Activated CD8-positive, alpha-beta memory T cell treated with anti-CD3 and anti-CD28 coated beads, Interleukin-2, amount 10 ng/mL, durations not matched to agents 7 days and 5 days (primary cell): ENCODE measurements around the gene CREB5. TPM values are rescaled to one million over a fixed set of nuclear protein-coding genes. Genes with fewer than 3 reads are reported as not detected.

Source experiments
- ATAC-seq: fragments of 150-1000 bp; cut with Tn5 transposase; one replicate; pipeline ENCODE4 v1.10.0; 2021; ENCODE audit warnings: moderate library complexity
- CTCF ChIA-PET: fragments of 350-600 bp; sonication (Branson Sonifier 250); formaldehyde crosslinking; loops from one replicate; lab custom pipeline; 2021; ENCODE audit warnings: antibody characterized with exemption; lab: Charles Lee
- DNase-seq: peaks from one replicate; pipeline ENCODE4 v3.0.0-alpha.2; 2020
- H3K27ac Mint-ChIP-seq: one replicate; pipeline ENCODE4 v1.8.0; 2021; ENCODE audit warnings: mild to moderate bottlenecking, mixed read lengths
- H3K27me3 Mint-ChIP-seq: one replicate; pipeline ENCODE4 v1.8.0; 2021; ENCODE audit warnings: mixed read lengths
- H3K36me3 Mint-ChIP-seq: one replicate; pipeline ENCODE4 v1.8.0; 2021; ENCODE audit warnings: mild to moderate bottlenecking, mixed read lengths
- H3K4me1 Mint-ChIP-seq: one replicate; pipeline ENCODE4 v1.8.0; 2021; ENCODE audit warnings: mixed read lengths
- H3K4me3 Mint-ChIP-seq: one replicate; pipeline ENCODE4 v1.8.0; 2021; ENCODE audit warnings: mild to moderate bottlenecking, moderate library complexity, mixed read lengths
- H3K9me3 Mint-ChIP-seq: one replicate; pipeline ENCODE4 v1.8.0; 2022; ENCODE audit warnings: low read depth, mixed read lengths
- total RNA-seq, 2 experiments: library from RNA; stranded (reverse); gene quantifications; one replicate each; pipeline ENCODE4 v1.2.3, GENCODE V29; 2021

CREB5 gene
- total RNA-seq, 2 experiments from 2014 or later: not detected

DNA sequence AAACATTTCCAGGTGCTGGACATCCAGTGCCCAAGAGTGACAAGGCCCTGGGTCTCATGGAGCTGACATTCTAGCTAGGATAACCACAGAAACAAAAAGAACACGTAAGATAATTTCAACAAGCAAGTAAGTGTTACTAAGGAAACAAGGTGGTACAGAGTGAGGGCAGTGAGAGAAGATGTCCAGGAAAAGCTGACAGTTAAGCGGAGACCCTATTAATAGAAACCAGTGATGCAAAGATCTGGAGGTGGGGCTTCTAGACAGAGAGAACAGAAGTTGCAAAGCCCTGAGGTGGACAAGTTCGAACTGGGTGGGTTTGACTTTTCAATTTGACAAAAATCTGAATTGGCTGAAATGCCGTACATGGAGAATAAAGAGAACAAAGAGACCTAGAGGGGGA, 449.5 kb downstream of the CREB5 start:
- Mint-ChIP-seq H3K27ac (no peak overlapping the region), H3K4me1 (no peaks in the 10 kb centered on the region), H3K9me3 (no peaks in the 10 kb centered on the region), H3K4me3 (no peak overlapping the region), H3K36me3 (no peaks in the 10 kb centered on the region), H3K27me3 (peaks cover 26% of the 10 kb centered on the region)
- ATAC-seq: no peak
- CTCF ChIA-PET: no interaction called here
- no peak for DNase-seq

DNA sequence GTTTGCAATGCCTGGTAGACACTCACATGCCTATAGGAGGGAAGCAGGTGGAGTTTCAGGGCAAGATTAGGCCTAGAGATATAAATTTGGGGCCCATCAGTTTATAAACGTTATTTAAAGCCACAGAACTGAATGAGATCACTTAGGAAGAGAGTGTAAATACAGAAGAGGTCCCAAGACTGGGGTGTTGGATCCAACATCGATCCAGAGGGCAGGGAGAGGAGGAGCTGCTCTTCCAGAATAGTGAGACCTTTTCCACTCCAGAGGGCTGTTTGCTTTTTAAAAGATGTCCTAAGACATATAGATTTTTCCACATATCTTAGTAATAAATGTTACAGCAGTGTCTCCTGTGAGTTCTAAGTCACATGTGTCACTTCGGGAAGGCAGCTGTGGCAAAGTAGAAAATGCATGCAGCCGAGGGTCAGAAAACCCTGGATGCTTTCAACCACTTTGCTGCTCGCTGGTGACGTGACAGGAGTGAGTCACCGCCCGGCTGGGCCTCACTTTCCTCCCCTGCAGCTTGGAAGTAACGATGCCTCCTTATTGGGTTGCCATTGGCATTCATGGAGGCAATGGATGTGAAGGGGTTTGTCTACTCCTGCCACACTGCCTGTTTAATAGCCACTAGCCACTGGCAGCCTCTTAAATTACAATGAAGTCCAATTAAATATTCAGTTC, 450.4 kb downstream of the CREB5 start:
- Mint-ChIP-seq H3K27me3 (peaks cover 24% of the 10 kb centered on the region), H3K27ac (no peak overlapping the region), H3K36me3 (no peaks in the 10 kb centered on the region), H3K4me3 (no peak overlapping the region), H3K9me3 (no peaks in the 10 kb centered on the region), H3K4me1 (no peaks in the 10 kb centered on the region)
- CTCF ChIA-PET: no interaction called here
- no peak for ATAC-seq
- no peak for DNase-seq

DNA sequence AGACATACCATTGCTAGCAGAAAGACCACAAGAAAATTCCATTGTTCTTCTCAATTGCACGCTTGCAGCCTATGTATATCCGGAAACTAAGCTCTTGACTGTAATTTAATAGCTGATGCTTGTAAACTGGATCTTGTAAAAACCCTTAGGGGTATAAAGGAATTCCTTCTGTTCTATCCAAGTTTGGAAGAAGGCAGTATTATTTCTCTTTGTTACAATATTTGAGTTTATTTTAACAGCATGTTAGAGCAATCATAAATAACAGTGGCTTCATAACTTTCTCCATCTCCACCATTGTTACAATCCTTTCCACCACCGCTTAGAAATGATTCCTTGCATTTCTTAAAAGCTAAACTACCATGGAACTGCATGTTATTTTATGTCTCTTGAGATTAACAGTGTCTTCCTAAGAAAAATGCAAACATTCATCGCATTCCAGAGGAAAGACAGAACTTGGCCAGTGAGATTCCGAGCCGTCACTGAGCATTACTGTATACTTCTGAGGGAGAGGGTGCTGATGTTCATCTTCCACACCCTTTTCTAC, 453.4 kb downstream of the CREB5 start:
- DNase-seq (no peak), ATAC-seq (no peak)
- Mint-ChIP-seq H3K36me3 (no peaks in the 10 kb centered on the region), H3K4me1 (no peaks in the 10 kb centered on the region), H3K9me3 (no peaks in the 10 kb centered on the region), H3K27me3 (peaks cover 27% of the 10 kb centered on the region), H3K27ac (no peak overlapping the region), H3K4me3 (no peak overlapping the region)
- CTCF ChIA-PET: no interaction called here

DNA sequence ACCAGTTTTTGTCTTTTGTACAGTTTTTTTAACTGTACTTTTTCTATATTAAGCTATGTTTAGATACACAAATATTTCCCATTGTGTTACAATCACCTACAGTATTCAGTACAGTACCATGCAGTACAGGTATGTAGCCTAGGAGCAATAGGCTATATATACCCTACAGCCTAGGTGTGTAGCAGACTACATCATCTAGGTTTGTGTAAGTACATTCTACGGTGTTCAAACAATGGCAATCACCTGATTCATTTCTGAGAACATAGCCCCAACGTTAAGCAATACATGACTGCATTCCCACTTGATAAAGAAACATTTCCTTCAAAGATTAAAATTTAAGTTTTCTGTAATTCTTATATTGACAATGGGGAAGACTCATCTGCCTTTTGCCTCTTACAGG, 456.4 kb downstream of the CREB5 start:
- DNase-seq (no peak), ATAC-seq (no peak)
- H3K4me1 Mint-ChIP-seq: no peaks in the 10 kb centered on the region
- peaks cover 20% of the 10 kb centered on the region for H3K27me3 Mint-ChIP-seq
- H3K27ac Mint-ChIP-seq: no peak overlapping the region
- no peaks in the 10 kb centered on the region for H3K9me3 Mint-ChIP-seq
- CTCF ChIA-PET: interaction anchor here (0.6 kb wide), 1 partner anchor 136 kb away, joined by 4 read pairs; no protein-coding TSS in a partner anchor
- no peak overlapping the region for H3K4me3 Mint-ChIP-seq
- H3K36me3 Mint-ChIP-seq: no peaks in the 10 kb centered on the region

DNA sequence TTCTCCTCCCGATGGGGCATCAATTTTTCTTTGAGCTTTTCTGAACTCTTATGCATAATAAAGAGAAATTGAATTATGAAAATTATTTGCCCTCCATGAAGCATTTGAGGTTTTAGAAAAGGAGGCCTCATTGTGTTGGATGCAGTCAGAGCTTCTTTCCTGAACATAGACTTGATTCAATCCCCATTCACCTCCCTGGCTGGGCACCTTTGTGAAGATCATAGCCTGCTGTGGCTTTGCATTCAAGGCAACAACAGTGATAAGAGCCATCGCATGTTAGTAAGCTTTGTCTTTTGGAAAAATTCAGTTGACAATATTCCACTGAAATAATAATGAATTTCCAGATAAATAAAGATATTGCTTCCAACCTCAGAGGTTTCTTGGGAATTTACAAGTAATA, 458.8 kb downstream of the CREB5 start:
- H3K9me3 Mint-ChIP-seq: no peaks in the 10 kb centered on the region
- H3K4me3 Mint-ChIP-seq: no peak overlapping the region
- no peaks in the 10 kb centered on the region for H3K4me1 Mint-ChIP-seq
- DNase-seq (no peak), ATAC-seq (no peak)
- H3K27ac Mint-ChIP-seq: no peak overlapping the region
- peaks cover 12% of the 10 kb centered on the region for H3K27me3 Mint-ChIP-seq
- H3K36me3 Mint-ChIP-seq: no peaks in the 10 kb centered on the region
- CTCF ChIA-PET: no interaction called here

DNA sequence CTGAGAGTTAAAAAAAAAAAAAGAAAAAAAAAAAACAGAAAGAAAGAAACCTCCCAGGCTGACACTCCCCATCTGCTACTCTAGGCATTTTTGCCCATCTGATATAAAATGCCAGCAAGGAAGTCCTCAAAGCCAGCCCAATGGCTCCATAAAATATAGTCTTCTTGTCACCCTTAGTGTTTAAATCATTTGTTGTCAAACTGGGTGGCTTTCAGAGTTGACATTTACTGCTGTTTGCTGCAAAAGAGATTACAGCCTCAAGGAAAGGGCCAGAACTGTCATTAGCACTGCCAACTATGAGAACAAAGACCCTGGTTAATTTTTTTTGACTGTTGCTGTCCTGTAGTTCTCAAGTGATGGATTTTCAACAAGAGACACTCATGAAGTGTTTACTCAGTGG, 459.3 kb downstream of the CREB5 start:
- H3K36me3 Mint-ChIP-seq: no peaks in the 10 kb centered on the region
- no peaks in the 10 kb centered on the region for H3K4me1 Mint-ChIP-seq
- CTCF ChIA-PET: no interaction called here
- DNase-seq (no peak), ATAC-seq (no peak)
- H3K4me3 Mint-ChIP-seq: no peak overlapping the region
- peaks cover 12% of the 10 kb centered on the region for H3K27me3 Mint-ChIP-seq
- no peaks in the 10 kb centered on the region for H3K9me3 Mint-ChIP-seq
- no peak overlapping the region for H3K27ac Mint-ChIP-seq

DNA sequence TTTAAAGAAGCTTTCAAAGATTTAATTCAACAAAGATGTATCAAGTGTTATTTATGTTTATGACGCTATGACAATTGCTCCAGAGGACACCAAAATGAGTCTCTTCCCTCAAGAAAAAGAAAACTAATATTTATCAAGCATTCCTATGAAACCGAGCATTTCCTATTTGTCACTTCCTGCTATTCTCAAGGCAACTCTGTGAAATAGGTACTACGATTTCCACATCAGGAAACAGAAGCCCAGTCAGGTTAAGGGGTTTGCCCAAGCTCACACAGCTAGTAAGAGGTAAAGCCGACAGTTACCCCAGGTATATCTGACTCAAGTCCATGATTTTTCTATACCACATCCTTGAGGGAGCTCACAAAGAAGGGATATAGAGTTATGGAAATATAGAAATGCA, 459.9 kb downstream of the CREB5 start:
- H3K36me3 Mint-ChIP-seq: no peaks in the 10 kb centered on the region
- DNase-seq: no peak
- H3K4me3 Mint-ChIP-seq: no peak overlapping the region
- peaks cover 12% of the 10 kb centered on the region for H3K27me3 Mint-ChIP-seq
- H3K9me3 Mint-ChIP-seq: no peaks in the 10 kb centered on the region
- CTCF ChIA-PET: no interaction called here
- no peaks in the 10 kb centered on the region for H3K4me1 Mint-ChIP-seq
- no peak for ATAC-seq
- H3K27ac Mint-ChIP-seq: no peak overlapping the region

DNA sequence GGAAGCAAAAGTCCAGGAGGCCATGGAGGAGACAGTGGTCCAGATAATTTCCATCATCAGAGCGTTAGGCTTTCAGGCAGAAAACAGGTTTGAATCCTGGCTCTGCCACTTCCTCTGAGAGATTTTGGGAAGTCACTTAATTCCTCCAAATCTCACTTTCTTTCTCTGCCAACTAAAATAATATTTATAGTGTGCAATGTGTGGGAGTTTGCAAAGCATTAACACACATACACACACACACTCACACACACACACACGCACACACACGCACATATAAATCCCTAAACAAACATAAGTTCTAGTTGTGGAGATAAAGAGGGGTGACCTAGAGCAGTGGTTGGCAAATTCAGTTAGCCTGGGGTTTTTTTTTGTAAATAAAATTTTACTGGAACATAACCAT, 461.0 kb downstream of the CREB5 start:
- no peak for ATAC-seq
- Mint-ChIP-seq H3K36me3 (no peaks in the 10 kb centered on the region), H3K27ac (no peak overlapping the region), H3K4me1 (no peaks in the 10 kb centered on the region), H3K27me3 (peaks cover 12% of the 10 kb centered on the region), H3K9me3 (no peaks in the 10 kb centered on the region), H3K4me3 (no peak overlapping the region)
- DNase-seq: no peak
- CTCF ChIA-PET: no interaction called here

DNA sequence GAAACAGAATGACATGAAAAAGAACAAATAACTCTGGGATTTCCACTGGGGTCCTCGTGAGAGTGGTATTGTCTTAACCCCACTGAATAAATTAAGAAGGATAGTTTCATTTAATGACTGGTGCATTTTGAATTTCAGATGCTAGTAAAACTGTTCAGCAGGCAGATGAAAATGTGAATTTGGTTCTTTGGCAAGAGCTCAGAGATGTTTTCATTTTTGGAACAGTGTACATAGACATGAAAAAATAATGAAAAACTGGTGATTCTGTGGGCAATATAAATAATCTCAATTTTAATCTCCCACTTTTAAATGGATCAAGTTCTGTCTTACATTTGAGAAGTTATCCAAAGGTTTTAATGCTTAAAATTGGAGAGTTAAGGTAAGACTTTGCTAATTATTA, 461.7 kb downstream of the CREB5 start:
- ATAC-seq: no peak
- Mint-ChIP-seq H3K27ac (no peak overlapping the region), H3K4me1 (no peaks in the 10 kb centered on the region), H3K9me3 (no peaks in the 10 kb centered on the region), H3K4me3 (no peak overlapping the region), H3K27me3 (peaks cover 17% of the 10 kb centered on the region), H3K36me3 (no peaks in the 10 kb centered on the region)
- CTCF ChIA-PET: no interaction called here
- DNase-seq: no peak

Other genes with a start within 250 kb of the CREB5 start
- gene JAZF1, start 231.7 kb upstream of the CREB5 start, total RNA-seq: 1 to 10 TPM; 2.1 to 2.8 TPM